WTC11 (cell line): Measurements from ENCODE around the gene SAYSD1. TPM values are rescaled to one million over a fixed set of nuclear protein-coding genes. Genes with fewer than 3 reads are reported as not detected.

Experiments
- ATAC-seq: fragments of 200-7000 bp; cut with Tn5 transposase; 2 replicates; pipeline ENCODE4 v1.10.0; 2021; ENCODE audit warnings: mild to moderate bottlenecking, moderate library complexity
- CTCF ChIA-PET: fragments of 300-600 bp; sonication (Branson Sonifier 250); formaldehyde crosslinking; loops from one replicate; lab custom pipeline; 2021; ENCODE audit warnings: antibody characterized with exemption; lab: Charles Lee
- POLR2A ChIA-PET: fragments of 350-600 bp; sonication (Branson Sonifier 250); formaldehyde crosslinking; loops from one replicate; lab custom pipeline; 2021; ENCODE audit warnings: antibody characterized with exemption; lab: Charles Lee
- DNase-seq: peaks from one replicate; pipeline ENCODE4 v3.0.0; 2021; ENCODE audit warnings: low spot score
- H3K27ac Mint-ChIP-seq: 2 replicates; pipeline ENCODE4 v1.8.0; 2021; ENCODE audit warnings: mixed read lengths
- H3K27me3 Mint-ChIP-seq: 2 replicates; pipeline ENCODE4 v1.8.0; 2021; ENCODE audit warnings: low read depth, mild to moderate bottlenecking, moderate library complexity, mixed read lengths
- H3K36me3 Mint-ChIP-seq: 2 replicates; pipeline ENCODE4 v1.8.0; 2021; ENCODE audit warnings: mixed read lengths
- H3K4me1 Mint-ChIP-seq: 2 replicates; pipeline ENCODE4 v1.8.0; 2022; ENCODE audit warnings: mixed read lengths
- H3K4me3 Mint-ChIP-seq: 2 replicates; pipeline ENCODE4 v1.8.0; 2021; ENCODE audit warnings: mild to moderate bottlenecking, moderate library complexity, mixed read lengths
- H3K9me3 Mint-ChIP-seq: 2 replicates; pipeline ENCODE4 v1.8.0; 2021; ENCODE audit warnings: mixed read lengths
- AR ChIP-seq: fragments of 250-450 bp; sonication (Bioruptor Pico); IDR thresholded peaks from 2 replicates; pipeline ENCODE4 v1.9.0; 2021; ENCODE audit warnings: mild to moderate bottlenecking
- ATF1 ChIP-seq: sonication (generic); formaldehyde crosslinking; IDR thresholded peaks from 2 replicates; pipeline ENCODE4 v1.8.1; 2023; ENCODE audit warnings: mild to moderate bottlenecking, moderate library complexity, missing genetic modification reagents
- CDX4 ChIP-seq: fragments of 250-450 bp; sonication (Bioruptor Pico); IDR thresholded peaks from 2 replicates; pipeline ENCODE4 v1.9.0; 2021; ENCODE audit warnings: moderate library complexity, mild to moderate bottlenecking, inconsistent platforms, borderline replicate concordance
- E2F5 ChIP-seq: sonication (generic); formaldehyde crosslinking; IDR thresholded peaks from 2 replicates; pipeline ENCODE4 v1.8.1; 2022; ENCODE audit warnings: mild to moderate bottlenecking, moderate library complexity, missing genetic modification reagents
- GABPB1 ChIP-seq: sonication (generic); formaldehyde crosslinking; IDR thresholded peaks from 2 replicates; pipeline ENCODE4 v1.8.1; 2023; ENCODE audit warnings: mild to moderate bottlenecking, missing genetic modification reagents
- IRF1 ChIP-seq: sonication (generic); formaldehyde crosslinking; IDR thresholded peaks from 2 replicates; pipeline ENCODE4 v1.8.0; 2023; ENCODE audit warnings: missing genetic modification reagents
- IRF2 ChIP-seq: sonication (generic); formaldehyde crosslinking; IDR thresholded peaks from 2 replicates; pipeline ENCODE4 v1.8.0; 2022; ENCODE audit warnings: low read depth, missing genetic modification reagents, borderline replicate concordance
- KAT7 ChIP-seq: sonication (generic); formaldehyde crosslinking; IDR thresholded peaks from 2 replicates; pipeline ENCODE4 v1.8.1; 2023; ENCODE audit warnings: missing genetic modification reagents, mild to moderate bottlenecking, borderline replicate concordance
- MLX ChIP-seq: sonication (generic); formaldehyde crosslinking; IDR thresholded peaks from 2 replicates; pipeline ENCODE4 v1.8.1; 2023; ENCODE audit warnings: mild to moderate bottlenecking, missing genetic modification reagents, moderate library complexity
- MYBL2 ChIP-seq: sonication (generic); formaldehyde crosslinking; IDR thresholded peaks from 2 replicates; pipeline ENCODE4 v1.8.1; 2023; ENCODE audit warnings: mild to moderate bottlenecking, moderate library complexity, missing genetic modification reagents
- NFE2L1 ChIP-seq: sonication (generic); formaldehyde crosslinking; IDR thresholded peaks from 2 replicates; pipeline ENCODE4 v1.8.1; 2023; ENCODE audit warnings: missing genetic modification reagents
- NR2C2 ChIP-seq: sonication (generic); formaldehyde crosslinking; IDR thresholded peaks from 2 replicates; pipeline ENCODE4 v1.8.0; 2022; ENCODE audit warnings: mild to moderate bottlenecking, missing genetic modification reagents
- OVOL2 ChIP-seq: fragments of 250-450 bp; sonication (Bioruptor Pico); IDR thresholded peaks from 2 replicates; pipeline ENCODE4 v1.9.0; 2021; ENCODE audit warnings: mild to moderate bottlenecking, borderline replicate concordance
- SMAD3 ChIP-seq: sonication (generic); formaldehyde crosslinking; IDR thresholded peaks from 2 replicates; pipeline ENCODE4 v1.8.0; 2022; ENCODE audit warnings: missing genetic modification reagents, mild to moderate bottlenecking, borderline replicate concordance
- TCF7 ChIP-seq: sonication (generic); formaldehyde crosslinking; IDR thresholded peaks from 2 replicates; pipeline ENCODE4 v1.8.0; 2022; ENCODE audit warnings: mild to moderate bottlenecking, low read depth, missing genetic modification reagents, moderate library complexity
- ZNF121 ChIP-seq: sonication (generic); formaldehyde crosslinking; IDR thresholded peaks from 2 replicates; pipeline ENCODE4 v1.8.0; 2023; ENCODE audit warnings: missing genetic modification reagents
- ZNF138 ChIP-seq: sonication (generic); formaldehyde crosslinking; conservative IDR thresholded peaks from 2 replicates; pipeline ENCODE4 v1.8.1; 2022; ENCODE audit warnings: mild to moderate bottlenecking, moderate library complexity, missing genetic modification reagents
- ZNF281 ChIP-seq: sonication (generic); formaldehyde crosslinking; IDR thresholded peaks from 2 replicates; pipeline ENCODE4 v1.8.0; 2023; ENCODE audit warnings: mild to moderate bottlenecking, missing genetic modification reagents
- ZNF512 ChIP-seq: sonication (generic); formaldehyde crosslinking; IDR thresholded peaks from 2 replicates; pipeline ENCODE4 v1.8.1; 2022; ENCODE audit warnings: missing genetic modification reagents, borderline replicate concordance
- total RNA-seq: library from RNA; stranded (reverse); gene quantifications from 3 replicates; pipeline ENCODE4 v1.2.3, GENCODE V29; 2021

The SAYSD1 gene
- total RNA-seq, 1 experiment from 2014 or later: 7.4 TPM

- no peak overlapping the region for H3K27ac Mint-ChIP-seq
- CTCF ChIA-PET: interaction anchor here (1.7 to 1.9 kb wide), 3 partner anchors 14 to 152 kb away, joined by 5 to 9 read pairs (median 6); no protein-coding TSS in a partner anchor
- H3K27me3 Mint-ChIP-seq: peaks cover 6% of the 10 kb centered on the region
- no peaks in the 10 kb centered on the region for H3K36me3 Mint-ChIP-seq
- POLR2A ChIA-PET: no interaction called here
- no peak overlapping the region for H3K4me3 Mint-ChIP-seq
- no peaks in the 10 kb centered on the region for H3K9me3 Mint-ChIP-seq
- H3K4me1 Mint-ChIP-seq: peaks cover 6% of the 10 kb centered on the region
- DNase-seq (no peak), ATAC-seq (no peak)
- TF ChIP-seq MYBL2 (no peak), GABPB1 (no peak), AR (CRISPR knock-in tag) (no peak), E2F5 (no peak), SMAD3 (no peak), IRF1 (no peak), IRF2 (no peak), NR2C2 (CRISPR knock-in tag) (no peak), ZNF281 (CRISPR knock-in tag) (no peak), NFE2L1 (CRISPR knock-in tag) (no peak), ATF1 (CRISPR knock-in tag) (no peak), TCF7 (CRISPR knock-in tag) (no peak), MLX (CRISPR knock-in tag) (no peak), CDX4 (CRISPR knock-in tag) (no peak), KAT7 (no peak), ZNF512 (CRISPR knock-in tag) (no peak), OVOL2 (CRISPR knock-in tag) (no peak), ZNF138 (CRISPR knock-in tag) (no peak), ZNF121 (CRISPR knock-in tag) (no peak)
Observed at GRCh38 chr6:39151211-39151610, 36.2 kb upstream of the SAYSD1 start.
